Lower leg skin (tissue), 4 donors: ENCODE data around the gene DDX41. TPM values are rescaled to one million over a fixed set of nuclear protein-coding genes. Genes with fewer than 3 reads are reported as not detected.

Source experiments
- DNase-seq, 2 donors: peaks; one replicate each; pipeline ENCODE4 v3.0.0-alpha.2; 2019; ENCODE audit warnings: low spot score in 2 of 2
- H3K4me3 ChIP-seq: fragments of 200-600 bp; sonication (generic); 2 replicates; pipeline ENCODE4 v1.5.1; 2017; ENCODE audit warnings: mild to moderate bottlenecking, low read depth; ENCODE audit not compliant: poor library complexity, severe bottlenecking
- CTCF ChIP-seq, 3 donors: fragments of 450-650 bp; IDR thresholded peaks; one replicate each; pipeline ENCODE4 v1.5.1; 2016; ENCODE audit warnings: antibody characterized with exemption in 3 of 3, mild to moderate bottlenecking in 3 of 3, moderate library complexity in 2 of 3
- POLR2A ChIP-seq, 2 donors: fragments of 450-650 bp; IDR thresholded peaks; one replicate each; pipeline ENCODE4 v1.6.1; 2016 to 2017; ENCODE audit warnings: antibody characterized with exemption in 2 of 2, mild to moderate bottlenecking in 1 of 2, moderate library complexity in 1 of 2
- WGBS, 2 donors: methylation state at CpG; one replicate each; pipeline ENCODE4 v1.1.5; 2018; 5-methylcytosine and 5-hydroxymethylcytosine counted together
- intact Hi-C: fragments of 100-400 bp; cut with DNase I; formaldehyde crosslinking; loops from one replicate; pipeline ENCODE4 v1.15.0; 2023; ENCODE audit warnings: low total_unique reads
- total RNA-seq, 4 donors: library from RNA; depleted of rRNA; stranded (reverse); fragments of >200 nt; gene quantifications; one replicate each; pipeline ENCODE4 v1.1.0, GENCODE V29; 2016

DDX41 gene
- total RNA-seq, 4 donors from 2014 or later: 70.7 to 108 (median 88.6) TPM

DNA sequence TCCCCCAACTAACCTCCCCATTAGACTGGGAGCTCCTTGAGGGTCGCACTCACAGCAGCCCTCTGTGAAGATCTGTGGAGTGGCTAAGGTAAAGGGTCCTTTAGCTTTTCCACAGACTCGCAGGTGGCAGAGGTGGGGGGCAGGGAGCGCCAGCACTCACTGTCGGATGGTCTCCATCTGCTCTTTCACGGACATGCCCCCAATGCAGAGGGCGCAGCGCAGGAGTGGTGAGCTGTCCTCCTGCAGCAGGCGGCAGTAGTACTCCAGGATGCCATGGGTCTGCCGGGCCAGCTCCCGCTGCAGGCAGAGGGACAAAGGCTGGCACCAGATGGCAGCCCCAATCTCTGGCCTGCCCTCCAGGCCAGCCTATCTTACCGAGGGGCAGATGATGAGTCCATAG lies 2.2 kb downstream of the DDX41 start:
- no peak for DNase-seq
- intact Hi-C loops: no loop called here
- H3K4me3 ChIP-seq: no peak overlapping the region
- TF ChIP-seq POLR2A (IDR thresholded peaks at IDR 0.05): no peak
- TF ChIP-seq CTCF (IDR thresholded peaks at IDR 0.05): no peak
- 93 to 94% methylated on average over 11 of the region's 11 CpGs for WGBS, 2 donors

DNA sequence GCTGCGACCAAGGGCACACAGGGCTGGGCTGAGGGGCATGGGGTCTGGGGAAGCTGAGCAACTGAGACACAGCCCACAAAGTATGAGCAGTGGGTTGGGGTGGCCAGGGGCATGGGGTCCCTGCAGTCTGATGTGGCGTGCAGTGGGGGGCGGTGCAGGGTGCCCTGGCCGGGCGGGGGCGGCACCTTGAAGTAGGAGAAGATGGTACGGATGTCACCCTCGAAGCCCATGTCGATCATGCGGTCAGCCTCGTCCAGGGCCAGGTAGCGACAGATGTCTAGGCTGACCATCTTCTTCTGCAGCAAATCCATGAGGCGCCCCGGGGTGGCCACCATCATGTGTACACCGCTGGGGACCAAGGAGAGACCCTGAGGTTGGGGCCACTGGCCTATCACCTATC lies 3.3 kb downstream of the DDX41 start:
- TF ChIP-seq CTCF (IDR thresholded peaks at IDR 0.05) (no peak), POLR2A (IDR thresholded peaks at IDR 0.05) (no peak)
- no peak for DNase-seq
- WGBS, 2 donors: 95 to 96% methylated on average over 15 of the region's 15 CpGs
- intact Hi-C loops: no loop called here
- H3K4me3 ChIP-seq: no peak overlapping the region

DNA sequence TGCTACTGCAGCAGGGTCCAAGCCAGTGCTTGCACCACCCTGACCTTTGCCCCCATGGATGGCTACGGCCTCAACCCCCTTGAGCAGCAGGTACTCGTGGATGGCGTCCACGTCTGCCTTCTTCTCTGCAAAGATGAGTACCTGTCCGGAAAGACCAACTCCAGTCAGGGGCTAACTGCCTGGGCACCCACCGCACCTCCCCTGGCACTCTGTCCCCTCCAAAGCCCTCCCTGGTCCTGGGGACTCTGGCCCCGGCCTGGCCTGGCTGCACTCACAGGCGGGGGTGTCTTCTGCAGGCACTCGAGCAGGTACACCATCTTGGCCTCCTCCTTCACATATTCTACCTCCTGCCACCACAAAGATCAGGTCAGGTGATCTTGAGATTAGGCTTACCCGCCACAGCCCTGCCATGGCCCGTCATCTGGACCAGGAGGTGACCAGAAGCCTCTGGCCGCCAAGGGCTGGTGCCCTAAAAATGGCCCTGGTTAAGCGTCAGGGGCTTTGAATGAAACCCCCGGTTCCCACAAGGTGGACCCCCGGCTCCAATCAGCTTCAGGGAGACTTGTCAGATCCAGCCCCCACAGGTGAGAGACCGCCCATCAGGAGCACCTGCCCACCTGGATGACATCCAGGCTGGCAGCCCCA lies 3.9 kb downstream of the DDX41 start:
- intact Hi-C loops: no loop called here

GRCh38 chr5:177511796-177512675 lies 4.7 kb downstream of the DDX41 start:
- no peak overlapping the region for H3K4me3 ChIP-seq
- DNase-seq: no peak
- intact Hi-C loops: no loop called here
- 92 to 93% methylated on average over 24 to 34 of the region's 34 CpGs for WGBS, 2 donors
- TF ChIP-seq CTCF (IDR thresholded peaks at IDR 0.05) (no peak), POLR2A (IDR thresholded peaks at IDR 0.05) (no peak)

More for the DNA sequence above, 3.9 kb downstream of the DDX41 start:
- no peak for TF ChIP-seq POLR2A (IDR thresholded peaks at IDR 0.05)
- TF ChIP-seq CTCF (IDR thresholded peaks at IDR 0.05): no peak
- H3K4me3 ChIP-seq: no peak overlapping the region
- WGBS, 2 donors: 93 to 96% methylated on average over 15 to 16 of the region's 16 CpGs
- no peak for DNase-seq

- intact Hi-C loops: no loop called here
Measured at GRCh38 chr5:177511181-177511580, 5.6 kb downstream of the DDX41 start.

More at GRCh38 chr5:177511181-177511580, 5.6 kb downstream of the DDX41 start:
- TF ChIP-seq POLR2A (IDR thresholded peaks at IDR 0.05) (no peak), CTCF (IDR thresholded peaks at IDR 0.05) (no peak)
- 90 to 96% methylated on average over 5 of the region's 5 CpGs for WGBS, 2 donors
- no peak overlapping the region for H3K4me3 ChIP-seq
- no peak for DNase-seq
